HT-29 (cell line): Measurements from ENCODE around the gene STX12. TPM values are rescaled to one million over a fixed set of nuclear protein-coding genes. Genes with fewer than 3 reads are reported as not detected.
"Not testable (repeated sequence)": the region's sequence is repeated elsewhere in the genome, so short reads cannot be mapped to it uniquely, and the experiment has no call there.

Source experiments
- DNase-seq: peaks from one replicate; pipeline ENCODE4 v3.0.0-alpha.2; 2015; ENCODE audit warnings: low spot score
- total RNA-seq: library from RNA; depleted of rRNA; stranded (reverse); fragments of >200 nt; shearing (Covaris generic); gene quantifications from 2 replicates; pipeline ENCODE4 v1.2.3, GENCODE V29; 2014

STX12 gene
- total RNA-seq, 1 experiment from 2014 or later = 16.3 TPM

DNA sequence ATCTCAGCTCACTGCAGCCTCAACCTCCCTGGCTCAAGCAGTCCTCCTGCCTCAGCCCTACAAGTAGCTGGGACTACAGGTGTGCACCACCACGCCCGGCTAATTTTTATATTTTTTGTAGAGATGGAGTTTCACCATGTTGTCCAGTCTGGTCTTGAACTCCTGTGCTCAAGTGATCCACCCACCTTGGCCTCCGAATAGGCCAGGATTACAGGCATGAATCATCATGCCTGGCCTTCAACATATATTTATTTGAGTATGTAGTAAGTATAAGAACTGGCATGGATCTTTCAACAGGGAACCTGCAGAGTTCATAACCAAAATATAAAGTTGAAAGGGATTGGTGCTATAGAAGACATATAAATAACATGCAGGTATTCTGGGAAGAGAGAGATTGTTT is 2.3 kb downstream of the STX12 start:
- DNase-seq = not testable (repeated sequence)

GRCh38 chr1:27776276-27776675 is 3.3 kb downstream of the STX12 start:
- not testable (repeated sequence) for DNase-seq

- DNase-seq = no peak
These were observed 5.0 kb downstream of the STX12 start for GRCh38 chr1:27778056-27778455.

GRCh38 chr1:27779122-27779521 is 6.1 kb downstream of the STX12 start:
- no peak for DNase-seq

DNA sequence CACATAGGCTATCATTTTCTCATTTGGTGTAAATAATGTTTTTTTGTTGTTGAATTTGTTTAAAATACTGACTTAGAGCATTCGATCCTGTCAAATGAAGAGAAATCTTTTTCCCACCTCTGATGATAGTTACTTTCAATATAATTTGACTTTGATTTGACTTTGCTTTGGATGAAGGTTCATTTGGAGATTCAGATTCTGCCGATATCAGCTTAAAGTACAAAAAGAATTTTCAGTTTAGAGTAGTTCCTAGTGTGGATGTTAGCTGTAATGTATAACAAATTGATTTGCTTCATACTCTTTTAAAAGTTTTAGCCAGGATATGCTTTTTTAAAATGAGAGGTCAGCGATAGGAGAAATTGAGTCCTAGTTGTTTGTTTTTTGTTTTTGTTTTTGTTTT is 9.9 kb downstream of the STX12 start:
- no peak for DNase-seq

GRCh38 chr1:27784700-27785099 is 11.7 kb downstream of the STX12 start:
- DNase-seq = no peak

DNA sequence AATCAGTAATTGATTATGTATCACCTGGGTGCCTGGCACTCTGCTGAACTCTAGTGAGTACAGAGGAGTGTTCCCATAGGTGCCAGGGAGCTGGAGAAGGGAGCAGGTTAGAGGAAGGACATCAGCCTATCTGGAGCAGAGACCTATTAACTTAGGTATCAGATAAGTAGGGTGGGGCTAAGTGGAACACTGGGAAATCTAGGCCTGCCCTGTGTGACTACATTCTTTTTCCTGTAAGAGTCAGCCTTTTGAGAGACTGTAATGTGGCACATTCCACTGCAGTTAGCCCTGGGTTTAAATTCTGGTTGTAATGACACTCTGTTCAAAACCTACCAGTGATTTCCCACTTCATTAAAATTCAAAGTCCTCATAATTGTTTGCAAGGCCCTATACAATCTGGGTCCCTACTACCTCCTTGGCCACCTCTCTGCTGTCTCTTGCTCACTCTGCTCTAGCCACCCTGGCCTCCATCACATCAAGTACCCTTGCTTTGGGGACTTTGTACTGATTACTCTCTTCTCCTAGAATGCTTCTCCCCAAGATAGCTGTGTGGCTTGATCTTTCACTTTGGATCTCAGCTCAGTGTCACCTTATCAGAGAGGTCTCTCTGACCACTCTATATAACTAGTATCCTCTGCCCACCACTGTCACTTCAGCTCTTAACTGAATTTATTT is 12.9 kb downstream of the STX12 start:
- DNase-seq = peak; percentile 62

GRCh38 chr1:27787895-27788294 is 14.9 kb downstream of the STX12 start:
- DNase-seq = no peak

- no peak for DNase-seq
These were observed 16.6 kb downstream of the STX12 start for GRCh38 chr1:27789540-27790041.

DNA sequence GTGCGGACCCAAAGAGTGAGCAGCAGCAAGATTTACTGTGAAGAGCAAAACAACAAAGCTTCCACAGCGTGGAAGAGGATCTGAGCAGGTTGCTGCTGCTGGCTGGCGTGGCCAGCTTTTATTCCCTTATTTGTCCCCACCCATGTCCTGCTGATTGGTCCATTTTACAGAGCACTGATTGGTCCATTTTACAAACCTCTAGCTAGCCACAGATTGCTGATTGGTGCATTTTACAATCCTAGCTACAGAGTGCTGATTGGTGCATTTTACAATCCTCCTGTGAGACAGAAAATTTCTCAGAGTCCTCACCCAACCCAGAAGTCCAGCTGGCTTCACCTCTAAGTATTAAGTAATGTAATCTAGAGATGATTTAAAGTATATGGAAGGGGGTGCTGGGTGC is 17.3 kb downstream of the STX12 start:
- DNase-seq = not testable (repeated sequence)

- DNase-seq = no peak
These were observed 22.6 kb downstream of the STX12 start for GRCh38 chr1:27795601-27796000.

DNA sequence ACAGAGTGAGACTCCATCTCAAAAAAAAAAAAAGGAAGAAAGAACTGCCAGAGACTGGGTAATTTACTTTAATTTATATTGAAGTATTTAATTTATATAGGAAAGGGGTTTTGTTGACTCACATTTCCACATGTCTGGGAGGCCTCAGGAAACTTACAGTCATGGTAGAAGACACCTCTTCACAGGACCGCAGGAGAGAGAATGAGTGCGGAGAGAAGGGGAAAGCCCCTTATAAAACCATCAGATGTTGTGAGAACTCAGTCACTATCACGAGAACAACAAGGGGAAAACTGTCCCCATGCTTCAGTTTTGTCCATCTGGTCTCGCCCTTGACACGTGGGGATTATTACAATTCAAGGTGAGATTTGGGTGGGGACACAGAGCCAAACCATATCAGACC is 31.8 kb downstream of the STX12 start:
- no peak for DNase-seq

- no peak for DNase-seq
These were observed 33.7 kb downstream of the STX12 start for GRCh38 chr1:27806758-27807157.

GRCh38 chr1:27807385-27807784 is 34.4 kb downstream of the STX12 start:
- DNase-seq = no peak

GRCh38 chr1:27808131-27808530 is 35.1 kb downstream of the STX12 start:
- DNase-seq = not testable (repeated sequence)

- DNase-seq = no peak
These were observed 36.9 kb downstream of the STX12 start for GRCh38 chr1:27809883-27810282.

DNA sequence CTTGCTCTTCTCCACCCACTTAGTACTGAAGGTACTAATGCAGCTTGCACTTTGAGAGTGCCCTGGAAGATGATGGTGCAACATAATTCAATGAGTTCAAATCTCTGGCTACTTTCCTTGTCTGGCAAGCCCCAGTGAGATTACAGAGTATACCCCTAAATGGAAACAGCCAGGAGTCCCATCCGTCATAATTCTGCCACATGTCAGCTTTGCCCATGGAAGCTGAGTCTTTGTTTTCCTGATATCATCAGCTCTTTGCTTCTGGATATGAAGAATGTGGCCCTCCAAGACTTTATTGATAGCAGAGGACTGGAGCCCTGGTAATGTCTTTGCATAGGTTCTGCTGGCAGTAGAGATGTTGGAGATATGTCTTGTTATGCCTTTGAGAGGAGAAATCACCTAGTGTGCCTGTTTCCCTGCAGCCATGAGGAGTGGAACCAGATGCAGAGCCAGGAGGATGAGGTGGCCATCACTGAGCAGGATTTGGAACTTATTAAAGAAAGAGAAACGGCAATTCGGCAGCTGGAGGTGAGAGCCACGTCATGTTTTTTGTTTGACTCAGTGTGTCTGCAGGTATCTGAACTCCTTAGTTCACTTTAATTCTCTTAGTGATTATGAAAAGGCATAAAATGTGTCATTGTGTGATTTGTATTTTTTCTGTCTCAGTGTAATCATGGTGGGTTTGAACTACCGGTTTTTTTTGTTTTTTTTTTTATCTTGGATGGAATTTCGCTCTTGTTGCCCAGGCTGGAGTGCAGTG is 38.9 kb downstream of the STX12 start:
- no peak for DNase-seq

GRCh38 chr1:27816921-27817630 is 44.1 kb downstream of the STX12 start:
- DNase-seq = peak; percentile 78

DNA sequence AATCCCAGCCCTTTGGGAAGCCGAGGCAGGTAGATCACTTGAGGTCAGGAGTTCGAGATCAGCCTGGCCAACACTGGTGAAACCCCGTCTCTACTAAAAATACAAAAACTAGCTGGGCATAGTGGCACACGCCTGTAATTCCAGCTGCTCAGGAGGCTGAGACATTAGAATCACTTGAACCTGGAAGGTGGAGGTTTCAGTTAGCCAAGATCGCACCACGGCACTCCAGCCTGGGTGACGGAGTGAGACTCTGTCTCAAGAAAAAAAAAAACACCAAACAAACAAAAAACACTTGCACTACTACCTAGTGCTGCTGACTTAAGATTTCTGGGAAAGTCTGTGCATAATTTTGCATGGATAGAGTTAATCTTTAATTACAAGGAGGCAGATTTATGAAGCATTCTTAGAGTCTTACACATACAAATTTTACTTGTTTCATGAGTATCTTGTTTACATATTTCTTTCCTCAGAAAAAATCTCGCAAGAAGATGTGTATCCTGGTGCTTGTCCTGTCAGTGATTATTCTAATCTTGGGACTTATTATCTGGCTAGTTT is 48.8 kb downstream of the STX12 start:
- no peak for DNase-seq

- DNase-seq = no peak
These were observed 50.8 kb downstream of the STX12 start for GRCh38 chr1:27823784-27824183.

- no peak for DNase-seq
These were observed 51.4 kb downstream of the STX12 start for GRCh38 chr1:27824411-27824810.

- DNase-seq = not testable (repeated sequence)
These were observed 56.4 kb downstream of the STX12 start for GRCh38 chr1:27829339-27829960.
